HG03469 (cell line): Measurements from ENCODE around the gene APH1B.
"Not testable (repeated sequence)": the region's sequence is repeated elsewhere in the genome, so short reads cannot be mapped to it uniquely, and the experiment has no call there.

Experiments
- ATAC-seq: cut with Tn5 transposase; IDR thresholded peaks from one replicate; pipeline ENCODE4 v1.9.1; 2021; ENCODE audit warnings: mild to moderate bottlenecking, moderate library complexity, moderate number of reproducible peaks; ENCODE audit not compliant: unreplicated experiment

The APH1B gene

GRCh38 chr15:63329567-63330350 is 52.4 kb downstream of the APH1B start:
- ATAC-seq = no peak

- no peak for ATAC-seq
These were observed 53.5 kb downstream of the APH1B start for GRCh38 chr15:63330926-63331325.

- no peak for ATAC-seq
These were observed 54.1 kb downstream of the APH1B start for GRCh38 chr15:63331456-63331855.

- no peak for ATAC-seq
These were observed 55.1 kb downstream of the APH1B start for GRCh38 chr15:63332367-63333124.

GRCh38 chr15:63334821-63335220 is 57.4 kb downstream of the APH1B start:
- no peak for ATAC-seq

- no peak for ATAC-seq
These were observed 58.3 kb downstream of the APH1B start for GRCh38 chr15:63335543-63336240.

- no peak for ATAC-seq
These were observed 59.6 kb downstream of the APH1B start for GRCh38 chr15:63337046-63337445.

- ATAC-seq = no peak
These were observed 60.8 kb downstream of the APH1B start for GRCh38 chr15:63338170-63338569.

- no peak for ATAC-seq
These were observed 61.8 kb downstream of the APH1B start for GRCh38 chr15:63339006-63339766.

GRCh38 chr15:63339836-63340235 is 62.4 kb downstream of the APH1B start:
- no peak for ATAC-seq

- ATAC-seq = no peak
These were observed 62.9 kb downstream of the APH1B start for GRCh38 chr15:63340353-63340752.

- ATAC-seq = no peak
These were observed 63.5 kb downstream of the APH1B start for GRCh38 chr15:63340878-63341277.

GRCh38 chr15:63341898-63342297 is 64.5 kb downstream of the APH1B start:
- no peak for ATAC-seq

GRCh38 chr15:63342996-63343562 is 65.7 kb downstream of the APH1B start:
- ATAC-seq = not testable (repeated sequence)

- no peak for ATAC-seq
These were observed 67.5 kb downstream of the APH1B start for GRCh38 chr15:63344731-63345390.

GRCh38 chr15:63345391-63345752 is 68.0 kb downstream of the APH1B start:
- ATAC-seq = no peak

- no peak for ATAC-seq
These were observed 69.9 kb downstream of the APH1B start for GRCh38 chr15:63347074-63347857.

- no peak for ATAC-seq
These were observed 71.0 kb downstream of the APH1B start for GRCh38 chr15:63348392-63348791.

GRCh38 chr15:63349156-63349555 is 71.8 kb downstream of the APH1B start:
- ATAC-seq = no peak
